HG02678 (cell line): ENCODE measurements around the gene CLASP2.
"Not testable (repeated sequence)": the region's sequence is repeated elsewhere in the genome, so short reads cannot be mapped to it uniquely, and the experiment has no call there.

ENCODE experiments used
- ATAC-seq: cut with Tn5 transposase; IDR thresholded peaks from one replicate; pipeline ENCODE4 v1.9.1; 2021; ENCODE audit warnings: mild to moderate bottlenecking, moderate library complexity; ENCODE audit not compliant: unreplicated experiment

Gene CLASP2

DNA sequence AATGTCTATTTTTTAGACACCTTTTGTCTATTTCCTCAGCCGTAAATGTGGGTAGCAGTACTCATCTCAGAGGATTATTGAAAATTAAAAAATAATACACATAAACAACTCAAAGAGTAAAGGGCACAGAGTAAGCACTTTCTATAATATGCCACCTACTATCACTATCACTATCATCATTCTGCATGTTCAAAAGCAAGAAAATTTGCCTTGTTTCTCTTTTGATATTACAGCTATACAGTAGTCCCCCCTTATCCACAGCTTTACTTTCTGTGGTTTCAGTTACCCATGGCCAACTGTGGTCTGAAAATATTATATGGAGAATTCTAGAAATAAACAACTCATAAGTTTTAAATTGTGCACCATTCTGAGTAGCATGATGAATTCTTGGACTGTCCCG lies 27.7 kb downstream of the CLASP2 start:
- ATAC-seq: no peak

DNA sequence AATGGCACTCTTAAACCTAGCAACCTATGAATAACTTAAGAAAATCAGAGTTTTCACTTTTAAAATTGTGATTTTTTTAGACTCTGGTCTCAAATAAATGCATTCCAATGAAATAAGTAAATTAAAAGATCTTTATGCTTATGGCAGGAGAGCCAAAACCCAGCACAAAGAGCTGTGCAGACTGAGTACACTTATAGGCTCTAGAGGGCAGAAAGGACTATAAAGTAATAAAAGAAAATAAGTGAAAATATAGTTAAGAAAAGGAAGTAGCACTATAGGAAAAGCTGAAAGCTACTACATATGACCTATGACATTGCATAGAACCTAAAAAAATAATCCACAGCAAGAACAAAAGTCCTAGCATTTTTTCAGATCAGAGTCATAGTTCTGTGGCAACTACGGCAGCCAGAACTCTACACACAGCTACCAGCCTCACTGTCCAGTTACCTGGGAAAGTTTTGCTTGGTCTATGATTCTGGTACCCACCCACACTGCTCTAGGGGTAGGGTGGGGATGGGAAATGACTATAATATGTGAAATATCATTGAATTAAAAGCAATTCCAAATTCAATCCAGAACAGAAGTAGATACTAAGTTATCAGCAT lies 30.5 kb downstream of the CLASP2 start:
- no peak for ATAC-seq

DNA sequence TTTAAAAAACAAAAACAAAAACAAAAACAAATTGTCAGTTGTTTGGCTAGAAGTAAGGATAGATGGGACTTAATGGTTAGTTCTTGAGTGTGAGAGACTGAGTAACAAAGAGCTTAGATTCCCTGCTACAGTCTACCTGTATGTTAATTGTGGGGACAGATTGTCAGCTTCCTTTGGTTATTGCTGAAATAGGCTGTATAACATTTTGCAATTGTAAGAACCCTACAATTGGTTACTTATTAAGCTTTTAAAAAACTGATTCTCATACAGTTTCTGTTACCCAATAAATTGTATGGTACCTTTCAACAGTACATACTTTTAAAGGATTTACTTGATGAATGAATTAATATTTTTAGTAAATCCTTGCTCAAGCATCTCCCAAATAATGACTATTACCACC lies 35.3 kb downstream of the CLASP2 start:
- ATAC-seq: no peak

DNA sequence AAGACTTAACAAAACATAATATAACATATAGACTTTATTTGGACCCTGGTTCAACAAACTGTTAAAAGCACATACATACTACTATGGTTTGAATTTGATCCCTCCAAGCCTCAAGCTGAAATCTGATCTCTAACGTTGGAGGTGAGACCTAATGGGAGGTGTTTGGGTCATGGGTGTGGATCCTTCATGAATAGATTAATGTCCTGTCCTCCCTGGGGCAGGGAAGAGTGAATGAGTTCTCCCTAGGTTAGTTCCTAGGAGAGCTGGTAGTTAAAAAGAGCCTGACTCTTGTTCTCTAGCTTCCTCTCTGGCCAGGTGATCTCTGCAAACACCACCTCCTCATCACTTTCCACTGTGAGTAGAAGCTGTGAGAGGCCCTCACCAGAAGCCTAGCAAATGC lies 36.4 kb downstream of the CLASP2 start:
- ATAC-seq: no peak

DNA sequence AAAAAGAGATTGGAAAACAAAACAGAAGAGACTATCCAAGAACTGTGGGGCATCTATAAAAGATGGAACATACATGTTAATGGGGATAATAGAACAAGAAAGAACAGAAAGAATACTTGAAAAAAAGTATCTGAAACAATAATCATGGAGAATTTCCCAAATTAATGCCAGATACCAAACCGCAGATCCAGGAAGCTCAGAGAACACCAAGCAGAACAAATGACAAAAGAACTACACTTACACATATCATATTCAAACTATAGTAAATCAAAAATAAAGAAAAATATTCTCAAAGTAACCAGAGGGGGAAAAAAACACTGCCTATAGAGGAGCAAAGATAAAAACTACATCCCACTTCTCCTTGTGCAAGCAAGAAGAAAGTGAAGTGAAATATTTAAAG lies 40.0 kb downstream of the CLASP2 start:
- no peak for ATAC-seq

DNA sequence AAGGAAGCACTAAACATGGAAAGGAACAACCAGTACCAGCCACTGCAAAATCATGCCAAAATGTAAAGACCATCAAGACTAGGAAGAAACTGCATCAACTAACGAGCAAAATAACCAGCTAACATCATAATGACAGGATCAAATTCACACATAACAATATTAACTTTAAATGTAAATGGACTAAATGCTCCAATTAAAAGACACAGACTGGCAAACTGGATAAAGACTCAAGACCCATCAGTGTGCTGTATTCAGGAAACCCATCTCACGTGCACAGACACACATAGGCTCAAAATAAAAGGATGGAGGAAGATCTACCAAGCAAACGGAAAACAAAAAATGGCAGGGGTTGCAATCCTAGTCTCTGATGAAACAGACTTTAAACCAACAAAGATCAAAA lies 44.6 kb downstream of the CLASP2 start:
- not testable (repeated sequence) for ATAC-seq

DNA sequence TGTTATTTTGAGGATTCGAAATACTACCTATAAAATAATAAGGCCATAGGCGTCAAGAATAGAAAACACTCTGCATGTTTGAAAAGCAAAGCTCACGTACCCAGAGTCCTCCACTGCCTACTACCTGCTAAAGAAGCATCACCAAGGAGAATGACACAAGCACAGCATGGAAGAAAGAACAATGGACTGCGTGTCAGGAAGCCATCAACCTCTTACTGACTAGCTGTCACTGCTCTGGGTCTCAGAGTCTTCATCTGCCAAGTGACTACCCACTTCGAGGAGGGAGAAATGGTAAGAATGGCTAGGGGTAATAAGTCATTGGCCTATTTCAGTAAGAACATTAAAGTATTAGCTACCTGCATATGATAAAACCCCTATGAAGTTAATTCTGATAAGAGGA lies 49.4 kb downstream of the CLASP2 start:
- ATAC-seq: no peak

DNA sequence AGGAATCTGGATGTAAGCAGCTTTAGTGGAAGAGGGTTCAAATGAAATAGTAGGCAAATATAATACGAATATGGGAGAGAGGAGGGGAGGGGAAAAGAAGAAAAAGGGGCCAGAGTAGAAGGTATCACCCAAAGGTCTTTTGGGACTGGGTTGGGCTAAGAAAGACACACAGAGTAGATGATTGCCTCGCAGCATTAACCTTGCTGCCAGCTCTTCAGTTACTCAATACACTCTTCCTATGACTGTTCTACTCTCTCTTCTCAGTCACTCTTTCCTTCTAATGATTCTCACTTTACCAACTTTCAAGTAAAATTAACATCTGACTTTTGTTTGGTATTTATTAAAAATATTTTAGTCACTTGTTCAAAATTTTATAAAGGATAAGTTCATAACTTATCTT lies 52.8 kb downstream of the CLASP2 start:
- ATAC-seq: no peak

DNA sequence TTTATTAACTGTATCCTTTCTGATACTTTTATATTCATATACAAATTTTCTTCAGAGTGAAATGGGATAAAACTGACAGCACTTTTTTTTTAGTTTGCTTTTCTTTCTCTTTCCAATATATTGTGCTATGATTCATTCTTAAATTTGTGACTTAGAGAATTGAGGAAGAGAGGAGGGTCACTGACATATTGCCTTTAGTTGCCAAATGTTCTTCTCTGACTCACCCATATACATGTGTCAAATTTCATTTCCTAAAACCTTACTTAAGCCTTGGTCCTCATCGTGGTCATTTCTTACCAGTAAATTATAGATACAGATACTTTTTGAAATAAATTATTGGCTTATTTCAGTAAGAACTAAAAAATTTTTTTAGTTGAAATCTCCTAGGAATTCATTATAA lies 53.9 kb downstream of the CLASP2 start:
- ATAC-seq: no peak

DNA sequence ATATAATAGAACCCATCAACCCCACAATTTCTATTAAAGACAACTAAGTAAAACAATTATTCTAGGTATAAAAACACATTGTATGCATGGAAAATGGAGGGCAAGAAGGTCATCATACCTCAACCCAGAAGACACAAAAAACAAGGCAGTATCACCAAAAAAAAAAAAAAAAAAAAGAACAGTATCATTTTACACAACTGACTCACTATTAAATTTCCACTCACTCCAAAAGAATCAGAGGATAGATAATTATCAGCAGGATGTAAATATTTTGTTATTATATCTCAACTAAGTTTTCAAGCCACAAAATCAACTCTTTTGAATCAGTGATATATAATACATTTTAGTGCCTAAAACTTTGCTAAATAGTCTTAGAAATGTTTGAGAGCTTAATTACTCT lies 55.0 kb downstream of the CLASP2 start:
- no peak for ATAC-seq

DNA sequence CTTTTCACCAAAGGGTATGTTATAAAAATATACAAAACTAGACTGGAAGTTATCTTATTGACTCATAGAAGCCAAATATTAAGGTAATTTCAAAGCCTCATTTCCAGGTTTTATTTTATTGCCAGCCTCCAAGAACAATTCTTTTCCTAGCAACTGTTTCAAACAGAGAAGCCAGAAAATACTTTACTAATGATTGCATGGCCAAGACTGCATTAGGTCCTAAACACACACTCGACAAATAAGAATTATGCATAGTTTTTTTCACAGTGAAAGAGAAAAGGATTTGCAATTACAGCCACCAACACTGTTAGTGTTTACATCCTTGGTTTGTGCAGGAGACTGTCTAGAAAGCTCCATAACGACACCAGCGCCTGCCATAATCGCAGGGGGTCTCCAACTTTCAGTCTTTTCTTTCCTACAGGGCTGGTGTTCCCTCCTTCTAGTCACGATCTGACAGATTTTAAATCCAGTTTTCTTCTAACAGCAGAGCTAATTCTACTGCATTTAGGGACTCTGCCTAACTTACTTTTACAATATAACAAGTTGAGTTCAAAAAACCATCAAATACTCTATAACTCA lies 58.1 kb downstream of the CLASP2 start:
- no peak for ATAC-seq

DNA sequence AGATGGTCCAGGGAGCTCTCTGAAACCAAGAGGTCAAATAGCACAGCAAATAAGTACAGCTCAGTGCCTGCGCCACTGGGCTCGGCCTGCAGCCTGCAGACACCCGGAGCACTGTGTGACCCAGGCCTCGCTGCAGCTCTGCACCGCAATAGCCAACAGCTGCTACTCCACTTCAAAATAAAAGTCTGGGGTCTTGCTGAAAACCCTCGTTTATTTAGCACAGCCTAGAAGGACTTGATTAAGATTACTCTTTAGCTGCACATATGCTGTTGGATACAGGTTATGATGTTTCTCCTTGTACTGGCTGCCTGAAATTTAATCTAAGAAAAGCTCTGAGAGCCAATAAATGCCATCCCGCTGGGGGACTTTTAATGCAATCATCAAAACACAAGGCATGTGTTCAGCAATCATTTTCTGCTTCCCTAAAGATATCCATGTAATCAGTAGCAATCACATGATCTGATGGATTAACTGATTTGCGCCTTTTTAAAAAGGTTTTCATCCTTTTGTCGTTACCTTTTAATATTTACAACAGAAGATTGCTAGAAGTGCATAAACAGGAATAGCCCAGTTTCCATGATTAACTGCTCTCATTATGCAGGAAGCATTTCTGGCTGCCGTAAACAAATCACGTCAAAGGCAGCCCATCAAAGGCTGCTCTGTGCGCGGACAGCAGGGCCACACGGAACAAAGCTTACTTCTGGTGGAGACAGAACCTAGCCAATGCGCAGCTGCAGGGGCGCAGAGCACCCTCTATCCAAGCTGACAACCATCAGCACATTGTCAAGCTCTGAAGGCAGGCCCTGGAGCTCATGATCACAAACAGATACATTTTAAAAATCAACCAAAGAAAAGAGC lies 58.8 kb downstream of the CLASP2 start:
- ATAC-seq: peak; percentile 87

DNA sequence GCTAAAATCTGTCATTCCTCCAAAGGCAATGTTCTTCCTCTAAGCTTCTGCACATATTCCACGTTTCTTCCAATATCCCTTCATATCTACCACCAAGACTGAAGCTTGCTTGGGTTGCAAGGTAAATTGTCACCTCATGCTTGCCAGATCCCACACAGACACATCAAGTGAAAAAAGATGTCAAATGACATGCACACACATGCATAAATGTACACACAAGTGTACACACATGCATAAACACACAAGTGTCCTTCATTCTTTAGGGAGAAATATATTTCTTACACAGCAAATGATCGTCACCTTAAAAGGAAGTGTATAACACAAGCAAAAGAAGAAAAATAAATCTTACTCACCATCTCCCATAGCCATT lies 59.4 kb downstream of the CLASP2 start:
- peak; percentile 9 for ATAC-seq

DNA sequence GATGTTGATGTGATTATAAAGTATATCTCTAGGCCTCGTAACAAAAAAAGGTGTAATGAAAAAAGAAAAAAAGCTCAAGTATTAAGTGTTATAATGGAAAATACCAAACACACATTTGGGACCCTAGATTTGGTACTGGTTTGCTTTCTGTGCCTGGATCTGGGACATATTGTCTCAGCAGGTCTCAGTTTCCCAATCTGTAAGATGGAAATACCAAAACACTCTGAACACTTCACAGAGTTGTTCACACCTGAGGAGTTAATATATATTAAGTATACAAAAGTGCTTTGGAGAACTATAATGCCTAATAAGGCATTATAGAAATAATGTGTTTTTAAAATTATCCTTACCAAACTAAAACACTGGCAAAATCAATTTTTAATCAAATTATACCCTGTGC lies 60.0 kb downstream of the CLASP2 start:
- no peak for ATAC-seq

DNA sequence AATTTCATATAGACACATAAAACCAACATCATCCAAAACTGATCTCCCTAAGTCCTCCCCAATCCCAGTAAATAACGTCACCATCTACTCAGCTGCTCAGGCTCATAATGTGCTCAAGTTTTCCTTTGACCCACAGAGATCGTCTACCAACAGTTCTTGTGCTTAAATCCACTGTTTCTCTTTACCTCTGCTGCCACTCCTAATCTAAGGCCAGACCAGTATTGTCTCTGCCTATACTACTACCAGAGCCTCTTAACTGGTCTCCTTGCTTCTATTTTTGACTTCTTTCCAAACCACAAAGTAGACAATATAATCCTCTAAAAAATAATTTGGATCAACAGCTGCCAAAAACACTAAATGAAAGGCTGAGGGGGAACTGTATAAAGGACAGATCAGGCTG lies 65.3 kb downstream of the CLASP2 start:
- ATAC-seq: no peak

DNA sequence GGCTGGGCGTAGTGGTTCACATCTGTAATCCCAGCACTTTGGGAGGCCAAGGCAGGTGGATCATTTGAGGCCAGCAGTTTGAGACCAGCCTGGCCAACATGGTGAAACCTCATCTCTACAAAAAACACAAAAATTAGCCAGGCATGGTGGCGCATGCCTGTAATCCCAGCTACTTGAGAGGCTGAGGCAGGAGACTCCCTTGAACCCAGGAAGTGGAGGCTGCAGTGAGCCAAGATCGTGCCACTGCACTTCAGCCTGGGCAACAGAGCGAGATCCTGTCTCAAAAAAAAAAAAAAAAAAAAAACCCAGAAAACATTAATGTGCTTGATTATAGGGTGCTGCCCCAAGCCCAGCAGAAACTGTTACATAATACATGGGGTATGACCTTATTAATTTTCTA lies 67.0 kb downstream of the CLASP2 start:
- ATAC-seq: not testable (repeated sequence)

DNA sequence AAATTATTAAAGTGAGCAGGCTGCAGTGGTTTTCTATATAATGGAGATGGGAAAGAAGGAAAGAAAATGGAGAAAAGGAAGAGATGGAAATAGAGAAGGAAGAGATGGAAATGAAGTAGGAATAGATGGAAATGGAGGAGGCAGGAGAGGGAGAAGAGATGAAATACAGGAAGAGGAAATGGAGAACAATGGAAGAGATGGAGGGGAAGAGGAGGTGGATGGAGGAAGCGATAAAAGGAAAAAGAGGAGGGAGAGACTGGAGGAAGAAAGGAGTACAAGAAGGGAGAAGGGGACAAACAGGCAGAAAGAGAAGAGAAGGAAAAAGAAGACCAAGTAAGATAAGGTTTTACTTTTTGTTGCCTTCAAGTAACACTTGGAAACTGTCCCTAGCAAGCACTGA lies 67.6 kb downstream of the CLASP2 start:
- no peak for ATAC-seq

DNA sequence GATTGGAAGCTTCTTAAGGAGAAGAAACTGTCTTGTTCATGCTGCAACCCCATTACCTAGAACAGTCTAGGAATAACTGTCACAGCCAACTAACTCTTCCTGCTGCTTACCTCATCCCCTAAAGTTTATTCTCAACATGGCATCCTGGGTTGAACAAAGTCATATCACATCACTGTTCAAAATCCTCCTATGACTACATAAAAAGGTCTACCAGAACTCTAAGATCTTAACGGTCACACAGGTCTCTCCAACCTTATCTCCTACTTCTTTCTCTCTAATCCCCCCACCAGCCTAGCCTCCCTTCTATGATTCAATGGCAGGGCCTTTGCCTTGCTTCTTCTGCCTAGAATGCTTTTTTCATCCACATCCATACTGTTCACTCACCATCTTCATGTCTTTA lies 69.3 kb downstream of the CLASP2 start:
- no peak for ATAC-seq

DNA sequence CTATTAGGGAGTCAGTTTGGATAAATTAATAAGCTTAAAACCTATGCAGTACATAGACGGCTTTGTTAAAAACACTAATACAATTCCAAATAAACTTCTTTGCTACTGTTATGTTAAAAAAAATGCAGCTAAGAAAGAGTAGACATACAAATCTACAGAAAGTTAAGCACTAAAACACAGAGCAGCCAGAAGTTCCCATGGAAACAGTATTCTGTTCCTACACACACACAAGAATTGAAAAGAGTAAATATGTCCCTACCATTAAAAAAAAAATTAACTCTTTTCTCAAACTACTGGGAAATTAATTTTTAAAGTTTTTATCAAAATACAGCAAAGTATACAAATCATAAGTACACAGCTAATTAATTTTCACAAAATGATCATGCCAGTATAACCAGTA lies 71.6 kb downstream of the CLASP2 start:
- no peak for ATAC-seq

DNA sequence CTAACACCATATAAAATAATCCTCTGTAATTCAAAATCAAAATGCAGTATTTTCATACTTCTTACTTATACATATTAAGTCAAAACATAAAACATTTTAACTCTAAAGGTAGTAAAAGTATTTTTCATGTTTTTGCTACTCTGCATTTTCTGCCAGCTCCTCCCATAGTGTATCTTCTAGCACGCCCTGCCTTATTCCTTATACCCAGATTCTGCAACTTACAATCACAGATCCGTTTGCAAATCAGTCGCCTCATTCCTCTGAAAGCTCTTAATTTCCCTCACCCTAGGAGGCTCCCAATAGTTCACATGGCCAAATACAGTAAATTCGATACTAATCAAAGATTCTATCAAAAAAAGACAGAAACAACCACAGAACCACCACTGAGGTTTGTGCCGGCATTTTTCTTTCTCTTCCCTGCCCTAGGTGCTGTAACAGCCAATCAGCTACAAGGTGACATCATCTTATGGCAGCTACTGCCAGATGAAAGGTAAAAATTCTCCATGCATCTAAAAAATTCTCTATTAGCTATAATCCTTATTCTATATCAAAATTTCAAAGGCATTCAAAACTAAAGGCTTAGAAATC lies 72.9 kb downstream of the CLASP2 start:
- ATAC-seq: no peak

DNA sequence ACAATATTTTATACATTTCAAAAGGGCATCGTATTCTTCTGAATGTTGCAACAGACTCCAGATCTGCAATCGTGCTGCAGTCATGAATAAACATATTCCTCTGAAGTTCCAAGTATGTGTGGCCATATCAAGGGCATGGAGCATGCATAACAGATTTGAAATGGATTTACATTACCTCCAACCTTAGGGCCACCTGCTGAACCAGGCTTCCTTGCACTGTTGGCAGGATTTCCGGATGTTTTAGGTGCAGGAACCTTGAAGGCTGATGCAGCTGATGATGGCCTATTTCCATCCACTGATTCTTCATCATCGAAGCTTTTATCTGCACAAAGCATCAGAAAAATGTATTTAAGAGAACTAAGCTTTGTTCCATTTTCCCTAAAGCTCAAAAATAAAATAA lies 73.5 kb downstream of the CLASP2 start:
- no peak for ATAC-seq

DNA sequence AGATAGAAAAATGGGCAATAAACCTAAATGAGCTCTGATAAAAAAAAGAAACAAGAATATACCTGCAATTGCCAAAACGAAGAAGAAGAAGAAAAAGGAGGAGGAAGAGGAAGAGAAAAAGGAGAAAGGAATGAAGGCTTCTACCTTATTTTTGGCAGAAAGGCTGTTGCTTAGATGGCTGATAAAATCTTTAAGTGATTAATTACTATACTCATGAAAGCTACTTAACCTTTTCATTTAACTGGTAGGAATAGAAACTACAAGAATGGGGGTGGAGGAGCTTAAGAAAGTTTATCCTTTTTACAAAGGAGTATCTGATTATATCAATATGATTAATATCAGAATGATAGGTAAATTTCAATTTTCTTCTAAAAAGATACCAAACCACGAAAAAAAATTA lies 75.2 kb downstream of the CLASP2 start:
- ATAC-seq: no peak
